CD4-positive, alpha-beta memory T cell (primary cell): ENCODE measurements around the gene FGFRL1. TPM values are rescaled to one million over a fixed set of nuclear protein-coding genes. Genes with fewer than 3 reads are reported as not detected.

Experiments
- CTCF ChIA-PET: fragments of 350-600 bp; sonication (Branson Sonifier 250); formaldehyde crosslinking; loops from one replicate; lab custom pipeline; 2021; ENCODE audit warnings: inconsistent platforms; ENCODE audit not compliant: partially characterized antibody; lab: Charles Lee
- POLR2A ChIA-PET: fragments of 350-600 bp; sonication (Branson Sonifier 250); formaldehyde crosslinking; loops from one replicate; lab custom pipeline; 2021; ENCODE audit not compliant: partially characterized antibody; lab: Charles Lee
- DNase-seq, 5 donors: peaks; one replicate each; pipeline versions ENCODE4 v3.0.0 to v3.0.0-alpha.2; 2020 to 2022; ENCODE audit warnings: mixed read lengths in 1 of 5
- H3K27ac ChIP-seq: one replicate; pipeline ENCODE4 v1.7.0; 2013; ENCODE audit warnings: low read depth, low read length
- H3K27me3 ChIP-seq: 2 replicates; pipeline ENCODE4 v1.7.0; 2013; ENCODE audit warnings: mild to moderate bottlenecking, low read length, moderate library complexity; ENCODE audit not compliant: insufficient read depth
- H3K36me3 ChIP-seq: 2 replicates; pipeline ENCODE4 v1.7.0; 2013; ENCODE audit warnings: mild to moderate bottlenecking, low read length, moderate library complexity; ENCODE audit not compliant: insufficient read depth
- H3K4me1 ChIP-seq: 2 replicates; pipeline ENCODE4 v1.7.0; 2013; ENCODE audit warnings: mild to moderate bottlenecking, low read length, moderate library complexity; ENCODE audit not compliant: insufficient read depth
- H3K4me3 ChIP-seq, 2 donors: one replicate each; pipeline ENCODE4 v1.7.0; 2013; ENCODE audit warnings: low read length in 2 of 2, mild to moderate bottlenecking in 1 of 2
- H3K9me3 ChIP-seq, 2 donors: one replicate each; pipeline ENCODE4 v1.7.0; 2013; ENCODE audit warnings: low read length in 2 of 2, control low read depth in 1 of 2; ENCODE audit not compliant: control insufficient read depth in 1 of 2
- H3K27ac Mint-ChIP-seq, 7 donors: one replicate each; pipeline ENCODE4 v1.8.0; 2020 to 2021; ENCODE audit warnings: mixed read lengths in 7 of 7, mild to moderate bottlenecking in 6 of 7, inconsistent platforms in 3 of 7, moderate library complexity in 3 of 7
- H3K27me3 Mint-ChIP-seq, 2 donors: one replicate each; pipeline ENCODE4 v1.8.0; 2020 to 2021; ENCODE audit warnings: mixed read lengths in 2 of 2
- H3K36me3 Mint-ChIP-seq, 2 donors: one replicate each; pipeline ENCODE4 v1.8.0; 2020 to 2021; ENCODE audit warnings: mixed read lengths in 2 of 2, inconsistent platforms in 1 of 2, mild to moderate bottlenecking in 1 of 2
- H3K4me1 Mint-ChIP-seq, 4 donors: one replicate each; pipeline ENCODE4 v1.8.0; 2020 to 2021; ENCODE audit warnings: mixed read lengths in 4 of 4, mild to moderate bottlenecking in 1 of 4
- H3K4me3 Mint-ChIP-seq, 8 donors: one replicate each; pipeline ENCODE4 v1.8.0; 2020 to 2021; ENCODE audit warnings: mixed read lengths in 8 of 8, mild to moderate bottlenecking in 7 of 8, moderate library complexity in 6 of 8, inconsistent platforms in 3 of 8
- H3K9me3 Mint-ChIP-seq, 8 donors: one replicate each; pipeline ENCODE4 v1.8.0; 2020 to 2021; ENCODE audit warnings: mixed read lengths in 8 of 8, mild to moderate bottlenecking in 5 of 8, inconsistent platforms in 3 of 8, moderate library complexity in 1 of 8
- intact Hi-C: fragments of 100-400 bp; cut with micrococcal nuclease; formaldehyde crosslinking; loops from one replicate; pipeline ENCODE4 v1.15.1; 2023
- polyA plus RNA-seq, 2 donors: library from polyadenylated mRNA; unstranded; fragments of 300-500 nt; fragmentation: Illumina TruSeq; gene quantifications; one replicate each; pipeline ENCODE4 v1.2.3, GENCODE V29; 2021
- total RNA-seq, 2 experiments: library from RNA; stranded (reverse); gene quantifications; one replicate each; pipeline ENCODE4 v1.2.3, GENCODE V29; 2021

Gene FGFRL1
- total and polyA plus RNA-seq, 4 experiments from 2014 or later, result 0.64 to 22.4 (median 12.3) TPM

DNA sequence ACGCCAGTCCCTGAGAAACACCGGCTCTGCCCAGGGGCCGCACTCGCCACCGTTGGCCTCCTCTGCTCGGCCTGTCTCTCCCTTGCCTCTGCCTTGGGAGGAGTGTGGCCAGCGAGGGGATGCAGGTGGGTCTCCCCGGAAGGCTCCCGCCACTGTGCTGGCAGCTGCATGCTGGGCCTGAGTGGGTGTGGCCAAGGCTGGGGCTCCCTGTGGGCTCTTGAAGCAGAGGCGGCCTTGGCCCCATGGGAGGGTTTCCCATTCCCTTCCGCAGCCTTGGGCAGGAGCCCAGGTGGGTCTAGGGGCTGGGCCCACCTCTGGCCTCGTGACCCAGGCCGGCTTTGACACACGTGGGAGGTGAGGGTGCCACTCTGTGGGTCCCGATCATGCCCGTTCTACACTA lies 19.1 kb downstream of the FGFRL1 start:
- Mint-ChIP-seq H3K4me3 (no peak overlapping the region), H3K27me3 (no peaks in the 10 kb centered on the region), H3K4me1 (peaks cover 7 to 9% (median 8%) of the 10 kb centered on the region in 4 donors), H3K27ac (no peak overlapping the region), H3K36me3 (no peaks in the 10 kb centered on the region), H3K9me3 (no peaks in the 10 kb centered on the region)
- ChIA-PET CTCF (no interaction called here), POLR2A (no interaction called here)
- Histone ChIP-seq H3K4me1 (peaks cover 8% of the 10 kb centered on the region), H3K27ac (no peak overlapping the region), H3K9me3 (no peaks in the 10 kb centered on the region), H3K4me3 (no peak overlapping the region), H3K36me3 (no peaks in the 10 kb centered on the region), H3K27me3 (no peaks in the 10 kb centered on the region)
- DNase-seq, result no peak
- intact Hi-C loops, result no loop called here

DNA sequence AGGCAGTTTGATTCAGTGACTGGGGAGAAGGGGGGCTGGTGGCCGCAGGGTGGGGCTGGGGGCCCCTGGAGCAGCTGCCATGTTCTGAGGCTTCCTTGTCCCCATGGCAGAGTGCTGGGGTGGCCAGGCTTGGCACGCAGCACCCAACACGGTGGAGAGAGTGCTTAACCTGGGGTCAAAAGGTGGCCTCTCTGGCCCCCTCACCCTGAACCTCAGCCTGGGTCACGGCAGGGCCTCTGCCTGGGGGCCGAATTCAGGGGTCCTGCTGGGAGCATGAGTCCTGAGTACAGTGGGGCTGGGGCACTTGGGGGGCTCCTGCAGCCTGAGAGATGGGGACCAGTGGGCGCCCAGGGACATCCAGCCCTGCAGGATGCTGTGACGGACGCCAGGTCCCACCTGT lies 19.9 kb downstream of the FGFRL1 start:
- intact Hi-C loops, result no loop called here
- peaks cover 0 to 1% (median under 1%) of the 10 kb centered on the region in 4 donors for H3K4me1 Mint-ChIP-seq
- no peaks in the 10 kb centered on the region for H3K27me3 Mint-ChIP-seq
- no peaks in the 10 kb centered on the region for H3K27me3 ChIP-seq
- no peak overlapping the region for H3K27ac ChIP-seq
- H3K36me3 Mint-ChIP-seq, result no peaks in the 10 kb centered on the region
- no peak overlapping the region for H3K27ac Mint-ChIP-seq
- H3K4me1 ChIP-seq, result peaks cover under 1% of the 10 kb centered on the region
- H3K9me3 Mint-ChIP-seq, result no peaks in the 10 kb centered on the region
- no peak overlapping the region for H3K4me3 Mint-ChIP-seq
- ChIA-PET CTCF (no interaction called here), POLR2A (no interaction called here)
- no peaks in the 10 kb centered on the region for H3K36me3 ChIP-seq
- no peaks in the 10 kb centered on the region for H3K9me3 ChIP-seq
- H3K4me3 ChIP-seq, result no peak overlapping the region
- no peak for DNase-seq

DNA sequence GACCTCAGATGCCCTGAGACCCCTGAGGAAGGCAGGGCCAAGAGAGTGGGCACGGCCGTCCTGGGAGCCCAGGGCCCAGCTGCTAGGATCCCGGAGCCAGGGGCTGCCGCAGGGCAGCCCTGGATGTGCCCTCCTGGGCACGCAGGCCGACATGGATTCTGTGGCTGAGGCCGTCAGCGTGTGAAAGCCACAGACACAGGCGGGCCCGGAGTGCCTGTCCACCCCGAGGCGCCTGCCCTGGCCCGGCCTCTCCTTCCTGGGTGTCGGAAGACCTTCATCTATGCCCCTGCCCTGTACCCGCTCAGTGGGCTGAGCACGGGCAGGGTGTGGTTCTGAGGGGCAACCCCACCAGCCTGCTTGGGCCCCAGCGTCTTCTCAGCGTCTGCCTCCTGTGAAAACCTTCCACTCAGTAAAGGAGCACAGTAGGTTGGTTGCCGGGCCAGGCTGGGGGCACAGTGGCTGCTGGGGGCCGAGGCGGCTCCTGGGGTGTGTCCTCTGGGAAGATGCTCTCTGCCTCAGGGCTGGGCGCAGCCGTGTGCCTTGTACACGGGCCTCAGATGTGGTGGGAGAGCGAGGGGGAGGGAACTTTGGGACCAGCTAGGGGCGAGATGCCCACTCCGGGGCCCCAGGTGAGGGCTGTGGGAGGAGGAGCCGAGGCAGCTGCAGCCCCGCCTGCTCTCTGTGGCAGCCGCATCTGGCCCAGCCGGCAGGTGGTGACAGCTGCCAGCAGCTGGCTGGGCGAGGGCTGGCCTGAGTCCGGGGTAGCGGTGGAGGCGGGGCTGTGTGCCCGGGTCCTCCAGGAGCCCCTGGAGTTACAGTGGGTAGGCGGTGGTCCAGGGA lies 20.8 kb downstream of the FGFRL1 start:
- POLR2A ChIA-PET, result no interaction called here
- Mint-ChIP-seq H3K4me3 (no peak overlapping the region), H3K27ac (no peak overlapping the region), H3K9me3 (no peaks in the 10 kb centered on the region), H3K27me3 (no peaks in the 10 kb centered on the region), H3K36me3 (no peaks in the 10 kb centered on the region), H3K4me1 (no peaks in the 10 kb centered on the region)
- Histone ChIP-seq H3K36me3 (no peaks in the 10 kb centered on the region), H3K4me3 (no peak overlapping the region), H3K27me3 (no peaks in the 10 kb centered on the region), H3K4me1 (no peaks in the 10 kb centered on the region), H3K27ac (no peak overlapping the region), H3K9me3 (no peaks in the 10 kb centered on the region)
- CTCF ChIA-PET, result no interaction called here
- DNase-seq, result no peak
- intact Hi-C loops, result no loop called here

DNA sequence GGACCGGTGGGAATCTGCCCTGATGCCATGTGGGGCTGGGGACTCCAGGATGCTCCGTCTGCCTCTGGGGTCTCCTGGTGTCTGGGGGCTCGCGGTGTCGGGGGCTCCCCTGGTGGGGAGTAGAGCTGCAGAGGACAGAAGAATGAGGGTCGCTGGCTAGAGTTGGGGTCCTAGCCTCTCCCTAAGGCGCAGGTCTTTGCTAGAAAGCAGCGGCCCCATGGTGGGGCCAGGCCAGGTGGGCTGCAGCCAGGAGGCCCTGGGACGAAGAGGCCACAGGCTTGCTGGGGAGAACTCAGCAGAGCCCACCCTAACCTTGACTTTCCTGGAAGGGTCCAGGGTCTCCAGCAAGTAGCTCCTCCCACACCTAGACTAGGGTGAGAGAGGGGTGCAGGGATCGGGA lies 21.4 kb downstream of the FGFRL1 start:
- H3K4me1 Mint-ChIP-seq, result no peaks in the 10 kb centered on the region
- DNase-seq, result no peak
- H3K27me3 Mint-ChIP-seq, result no peaks in the 10 kb centered on the region
- no peaks in the 10 kb centered on the region for H3K9me3 Mint-ChIP-seq
- H3K4me3 ChIP-seq, result no peak overlapping the region
- H3K27ac Mint-ChIP-seq, result no peak overlapping the region
- H3K9me3 ChIP-seq, result no peaks in the 10 kb centered on the region
- no peaks in the 10 kb centered on the region for H3K4me1 ChIP-seq
- CTCF ChIA-PET, result no interaction called here
- POLR2A ChIA-PET, result no interaction called here
- H3K4me3 Mint-ChIP-seq, result no peak overlapping the region
- no peaks in the 10 kb centered on the region for H3K36me3 Mint-ChIP-seq
- no peaks in the 10 kb centered on the region for H3K36me3 ChIP-seq
- no peak overlapping the region for H3K27ac ChIP-seq
- H3K27me3 ChIP-seq, result no peaks in the 10 kb centered on the region
- intact Hi-C loops, result no loop called here

DNA sequence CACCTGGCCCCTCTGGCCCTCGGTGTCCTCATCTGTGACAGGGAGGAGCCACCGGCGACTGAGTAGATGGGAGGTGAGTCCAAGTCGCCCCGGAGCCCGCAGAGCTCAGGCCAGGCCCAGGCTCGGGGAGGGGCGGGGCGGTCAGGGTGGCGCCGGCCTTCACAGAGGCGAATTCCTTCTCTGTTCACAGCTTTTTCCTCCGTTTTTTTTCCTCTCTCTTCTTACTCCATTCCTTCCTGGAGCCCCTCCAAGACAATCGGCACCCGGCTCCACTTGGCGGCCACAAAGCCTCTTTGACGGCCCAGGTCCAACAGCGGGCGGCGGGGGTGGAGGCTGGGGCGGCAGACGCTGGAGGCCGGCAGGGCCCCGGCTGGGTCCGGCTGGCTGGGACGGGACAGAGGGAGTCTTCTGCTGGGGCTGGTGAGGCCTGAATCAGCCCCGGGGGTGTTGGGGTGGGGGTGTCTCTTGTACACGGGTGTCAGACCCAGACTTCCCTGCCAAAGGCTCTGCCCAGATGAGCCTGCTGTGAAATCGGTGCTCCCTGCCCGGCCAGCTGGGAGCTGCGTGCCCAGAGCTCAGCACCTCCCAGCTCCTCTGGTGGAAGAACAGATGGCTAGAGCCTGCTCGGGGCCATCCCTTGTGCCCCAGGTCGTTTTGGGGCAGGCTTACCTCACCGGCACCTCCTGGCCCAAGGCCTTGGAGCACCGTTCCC lies 22.6 kb downstream of the FGFRL1 start:
- Mint-ChIP-seq H3K9me3 (no peaks in the 10 kb centered on the region), H3K27me3 (no peaks in the 10 kb centered on the region), H3K27ac (no peak overlapping the region), H3K4me3 (no peak overlapping the region), H3K36me3 (no peaks in the 10 kb centered on the region), H3K4me1 (no peaks in the 10 kb centered on the region)
- no peak overlapping the region for H3K4me3 ChIP-seq
- no peak for DNase-seq
- ChIA-PET CTCF (no interaction called here), POLR2A (no interaction called here)
- intact Hi-C loops, result no loop called here
- H3K4me1 ChIP-seq, result no peaks in the 10 kb centered on the region
- H3K9me3 ChIP-seq, result no peaks in the 10 kb centered on the region
- H3K36me3 ChIP-seq, result no peaks in the 10 kb centered on the region
- no peak overlapping the region for H3K27ac ChIP-seq
- H3K27me3 ChIP-seq, result no peaks in the 10 kb centered on the region

DNA sequence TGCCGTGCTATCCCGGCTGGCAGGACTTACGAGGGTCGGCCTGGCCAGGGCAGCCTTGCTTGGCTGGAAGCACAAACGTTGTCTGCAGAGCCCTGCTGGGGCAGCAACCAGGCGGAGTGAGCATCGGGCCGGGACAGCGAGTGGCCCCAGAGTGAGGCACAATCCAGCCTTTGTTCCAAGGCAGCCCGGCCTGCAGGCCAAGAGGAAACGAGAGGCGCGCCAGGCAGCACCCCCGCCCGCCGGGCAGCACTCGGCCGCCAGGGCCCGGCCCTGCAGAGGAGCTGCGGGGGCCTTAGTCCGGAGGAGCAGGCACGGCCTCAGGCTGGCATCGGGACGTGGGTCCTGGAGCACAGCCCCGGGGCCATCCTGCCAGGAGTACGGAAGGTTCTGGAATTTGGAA lies 24.1 kb downstream of the FGFRL1 start:
- no peak overlapping the region for H3K27ac Mint-ChIP-seq
- no peaks in the 10 kb centered on the region for H3K36me3 Mint-ChIP-seq
- Histone ChIP-seq H3K27me3 (no peaks in the 10 kb centered on the region), H3K4me1 (no peaks in the 10 kb centered on the region), H3K36me3 (no peaks in the 10 kb centered on the region), H3K9me3 (no peaks in the 10 kb centered on the region), H3K27ac (no peak overlapping the region), H3K4me3 (no peak overlapping the region)
- no peaks in the 10 kb centered on the region for H3K27me3 Mint-ChIP-seq
- H3K4me1 Mint-ChIP-seq, result peaks cover 0 to 2% (median 0%) of the 10 kb centered on the region in 4 donors
- intact Hi-C loops, result no loop called here
- POLR2A ChIA-PET, result no interaction called here
- CTCF ChIA-PET, result no interaction called here
- no peaks in the 10 kb centered on the region for H3K9me3 Mint-ChIP-seq
- no peak for DNase-seq
- no peak overlapping the region for H3K4me3 Mint-ChIP-seq

DNA sequence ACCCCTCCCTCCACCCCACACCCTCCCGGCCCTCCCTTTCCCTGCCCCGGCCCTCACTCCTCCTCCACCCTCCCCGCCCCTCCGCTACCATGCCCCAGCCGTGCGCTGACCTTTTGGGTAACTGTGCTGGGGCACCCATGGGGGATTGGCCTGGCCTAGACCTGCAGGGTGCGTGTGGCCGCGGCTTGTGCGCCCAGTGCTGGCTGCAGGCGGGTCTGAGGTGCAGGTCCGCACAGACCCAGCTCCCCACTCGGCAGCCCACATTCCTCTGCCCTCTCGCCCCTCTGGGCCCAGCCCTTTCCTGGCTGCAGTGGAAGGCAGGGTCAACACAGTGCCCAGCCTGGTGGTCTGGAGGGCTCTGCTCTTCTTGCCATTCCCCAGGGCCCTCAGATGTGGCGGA lies 24.7 kb downstream of the FGFRL1 start:
- Mint-ChIP-seq H3K36me3 (no peaks in the 10 kb centered on the region), H3K27me3 (no peaks in the 10 kb centered on the region), H3K9me3 (no peaks in the 10 kb centered on the region), H3K4me1 (peaks cover 0 to 2% (median 0%) of the 10 kb centered on the region in 4 donors), H3K27ac (no peak overlapping the region), H3K4me3 (no peak overlapping the region)
- no peaks in the 10 kb centered on the region for H3K4me1 ChIP-seq
- H3K27ac ChIP-seq, result no peak overlapping the region
- H3K27me3 ChIP-seq, result no peaks in the 10 kb centered on the region
- no peak overlapping the region for H3K4me3 ChIP-seq
- no peak for DNase-seq
- intact Hi-C loops, result no loop called here
- H3K9me3 ChIP-seq, result no peaks in the 10 kb centered on the region
- CTCF ChIA-PET, result no interaction called here
- no peaks in the 10 kb centered on the region for H3K36me3 ChIP-seq
- POLR2A ChIA-PET, result no interaction called here
